Cardiac muscle cell (in vitro differentiated cells and primary cell): ENCODE data around the gene FBXO45. TPM values are rescaled to one million over a fixed set of nuclear protein-coding genes. Genes with fewer than 3 reads are reported as not detected.
A peak's percentile ranks its signal among the peaks of the same experiment; 100 is the strongest.
"Not testable (repeated sequence)": the region's sequence is repeated elsewhere in the genome, so short reads cannot be mapped to it uniquely, and the experiment has no call there.

Experiments
- DNase-seq, 2 donors: peaks; one replicate each; pipeline versions ENCODE4 v3.0.0 to v3.0.0-alpha.2; 2010 to 2017; ENCODE audit warnings: low read depth in 1 of 2, low spot score in 1 of 2
- H3K27ac ChIP-seq: fragments of 200-600 bp; sonication (generic); 2 replicates; pipeline ENCODE4 v1.5.1; 2016
- H3K27me3 ChIP-seq: fragments of 200-600 bp; sonication (generic); 2 replicates; pipeline ENCODE4 v1.6.0; 2016; ENCODE audit warnings: control low read depth
- H3K36me3 ChIP-seq: fragments of 200-600 bp; sonication (generic); 2 replicates; pipeline ENCODE4 v1.5.1; 2016; ENCODE audit warnings: control low read depth
- H3K4me1 ChIP-seq: fragments of 200-600 bp; sonication (generic); 2 replicates; pipeline ENCODE4 v1.8.1; 2017; ENCODE audit warnings: low read depth, mild to moderate bottlenecking, mixed run types
- H3K4me3 ChIP-seq: fragments of 200-600 bp; sonication (generic); 2 replicates; pipeline ENCODE4 v1.5.1; 2016; ENCODE audit warnings: mild to moderate bottlenecking
- H3K9me3 ChIP-seq: fragments of 200-600 bp; sonication (generic); 2 replicates; pipeline ENCODE4 v1.5.1; 2017; ENCODE audit warnings: low read depth, mild to moderate bottlenecking, control low read depth
- CTCF ChIP-seq: IDR thresholded peaks from 2 replicates; pipeline ENCODE4 v1.5.1; 2012; ENCODE audit warnings: low read depth, mild to moderate bottlenecking, low read length
- polyA plus RNA-seq: library from polyadenylated mRNA; unstranded; fragments of >200 nt; fragmentation: Nextera tagmentation; extraction: Ambion mirVana; gene quantifications from 2 replicates; pipeline ENCODE4 v1.2.1, GENCODE V29; 2016
- total RNA-seq: library from RNA; depleted of rRNA; stranded (reverse); fragments of >200 nt; gene quantifications from 2 replicates; pipeline ENCODE4 v1.2.3, GENCODE V29; 2016

The FBXO45 gene
- total and polyA plus RNA-seq, 2 experiments from 2014 or later: 5.9 to 9.1 TPM

GRCh38 chr3:196537319-196537984 is 31.0 kb upstream of the FBXO45 start:
- H3K9me3 ChIP-seq: no peaks in the 10 kb centered on the region
- H3K4me3 ChIP-seq: no peak overlapping the region
- no peaks in the 10 kb centered on the region for H3K4me1 ChIP-seq
- peak; percentile 58 for TF ChIP-seq CTCF
- H3K36me3 ChIP-seq: no peaks in the 10 kb centered on the region
- no peaks in the 10 kb centered on the region for H3K27me3 ChIP-seq
- peak in 1 of 2 donors; percentile 48 for DNase-seq
- no peak overlapping the region for H3K27ac ChIP-seq

- no peak for DNase-seq
- Histone ChIP-seq H3K4me1 (no peaks in the 10 kb centered on the region), H3K27me3 (no peaks in the 10 kb centered on the region), H3K9me3 (no peaks in the 10 kb centered on the region), H3K4me3 (no peak overlapping the region), H3K36me3 (no peaks in the 10 kb centered on the region), H3K27ac (no peak overlapping the region)
- TF ChIP-seq CTCF: no peak
Observed at GRCh38 chr3:196541684-196542445, 26.6 kb upstream of the FBXO45 start.

GRCh38 chr3:196544491-196544992 is 23.9 kb upstream of the FBXO45 start:
- TF ChIP-seq CTCF: no peak
- Histone ChIP-seq H3K27ac (no peak overlapping the region), H3K4me3 (no peak overlapping the region), H3K36me3 (no peaks in the 10 kb centered on the region), H3K4me1 (no peaks in the 10 kb centered on the region), H3K9me3 (no peaks in the 10 kb centered on the region), H3K27me3 (no peaks in the 10 kb centered on the region)
- no peak for DNase-seq

GRCh38 chr3:196546537-196546936 is 21.9 kb upstream of the FBXO45 start:
- no peaks in the 10 kb centered on the region for H3K9me3 ChIP-seq
- no peaks in the 10 kb centered on the region for H3K27me3 ChIP-seq
- no peak for TF ChIP-seq CTCF
- no peak overlapping the region for H3K4me3 ChIP-seq
- no peak overlapping the region for H3K27ac ChIP-seq
- H3K36me3 ChIP-seq: no peaks in the 10 kb centered on the region
- DNase-seq: no peak
- no peaks in the 10 kb centered on the region for H3K4me1 ChIP-seq

GRCh38 chr3:196547067-196547466 is 21.4 kb upstream of the FBXO45 start:
- H3K4me3 ChIP-seq: no peak overlapping the region
- TF ChIP-seq CTCF: no peak
- H3K27ac ChIP-seq: no peak overlapping the region
- no peaks in the 10 kb centered on the region for H3K9me3 ChIP-seq
- DNase-seq: no peak
- no peaks in the 10 kb centered on the region for H3K4me1 ChIP-seq
- H3K27me3 ChIP-seq: no peaks in the 10 kb centered on the region
- H3K36me3 ChIP-seq: no peaks in the 10 kb centered on the region

- H3K27ac ChIP-seq, H3K27me3 ChIP-seq: not testable (repeated sequence)
Observed at GRCh38 chr3:196549312-196549711, 19.1 kb upstream of the FBXO45 start.

GRCh38 chr3:196550172-196550571 is 18.3 kb upstream of the FBXO45 start:
- not testable (repeated sequence) for H3K4me1 ChIP-seq, H3K27me3 ChIP-seq, H3K27ac ChIP-seq, H3K4me3 ChIP-seq, DNase-seq, H3K9me3 ChIP-seq, H3K36me3 ChIP-seq

More at GRCh38 chr3:196549312-196549711, 19.1 kb upstream of the FBXO45 start:
- not testable (repeated sequence) for H3K4me1 ChIP-seq, H3K4me3 ChIP-seq, H3K36me3 ChIP-seq, DNase-seq, H3K9me3 ChIP-seq
